ENCODE data around the gene AKR1C4.
"Not testable (repeated sequence)": the region's sequence is repeated elsewhere in the genome, so short reads cannot be mapped to it uniquely, and the experiment has no call there.

The AKR1C4 gene

DNA sequence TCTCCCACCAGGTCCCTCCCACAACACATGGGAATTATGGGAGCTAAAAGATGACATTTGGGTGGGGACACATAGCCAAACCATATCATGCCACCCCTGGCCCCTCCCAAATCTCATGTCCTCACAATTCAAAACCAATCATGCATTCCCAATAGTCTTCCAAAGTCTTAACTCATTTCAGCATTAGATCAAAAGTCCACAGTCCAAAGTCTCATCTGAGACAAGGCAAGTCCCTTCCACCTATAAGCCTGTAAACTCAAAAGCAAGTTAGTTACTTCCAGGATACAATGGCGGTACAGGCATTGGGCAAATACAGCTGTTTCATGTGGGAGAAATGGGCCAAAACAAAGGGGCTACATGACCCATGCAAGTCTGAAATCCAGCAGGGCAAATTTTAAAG is 13.1 kb downstream of the AKR1C4 start:
- DNase-seq, result not testable (repeated sequence)

DNA sequence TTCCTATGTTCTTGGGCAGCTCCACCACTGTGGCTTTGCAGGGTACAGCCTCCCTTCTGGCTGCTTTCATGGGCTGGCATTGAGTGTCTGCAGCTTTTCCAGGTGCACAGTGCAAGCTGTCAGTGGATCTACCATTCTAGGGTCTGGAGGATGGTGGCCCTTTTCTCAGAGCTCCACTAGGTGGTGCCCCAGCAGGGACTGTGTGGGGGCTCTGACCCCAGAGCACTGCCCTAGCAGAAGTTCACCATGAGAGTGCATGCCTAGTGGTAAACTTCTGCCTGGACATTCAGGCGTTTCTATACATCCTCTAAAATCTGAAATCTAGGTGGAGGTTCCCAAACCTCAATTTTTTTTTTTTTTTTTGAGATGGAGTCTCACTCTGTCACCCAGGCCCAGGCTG is 13.6 kb downstream of the AKR1C4 start:
- DNase-seq, result not testable (repeated sequence)

DNA sequence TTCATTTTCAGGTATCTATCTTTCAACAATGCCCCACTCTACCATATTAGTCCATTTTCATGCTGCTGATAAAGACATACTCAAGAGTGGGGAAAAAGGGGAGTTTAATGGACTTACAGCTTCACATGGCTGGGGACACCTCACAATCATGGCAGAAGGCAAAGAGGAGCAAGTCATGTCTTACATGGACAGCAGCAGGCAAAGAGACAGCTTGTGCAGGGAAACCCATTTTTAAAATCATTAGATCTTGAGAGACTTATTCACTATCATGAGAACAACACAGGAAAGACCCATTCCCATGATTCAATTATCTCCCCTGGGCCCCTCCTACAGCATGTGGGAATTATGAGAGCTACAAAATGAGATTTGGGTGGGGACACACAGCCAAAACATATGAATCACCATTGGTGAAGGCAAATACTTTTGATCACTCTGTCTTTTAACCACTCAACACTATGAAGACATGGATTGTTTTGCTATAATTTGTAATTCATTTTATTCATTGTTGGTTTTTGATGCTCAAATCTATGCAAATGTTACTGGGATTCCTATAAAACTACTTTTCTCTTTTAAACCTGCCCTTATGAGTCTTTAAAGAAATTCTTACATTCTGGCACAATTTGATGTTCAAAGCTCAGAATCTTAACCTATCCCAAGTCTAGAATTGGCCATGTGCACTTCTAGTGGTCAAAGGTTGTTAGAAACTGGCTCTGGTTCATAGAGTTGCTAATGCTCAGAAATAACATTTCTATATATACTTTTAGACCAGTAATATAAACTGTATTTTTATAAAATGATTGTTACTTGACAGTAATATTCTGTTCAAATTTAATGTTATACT is 15.3 kb downstream of the AKR1C4 start:
- no peak for DNase-seq

- no peak for DNase-seq
Measured at GRCh38 chr10:5216801-5217200, 20.2 kb downstream of the AKR1C4 start.

GRCh38 chr10:5219262-5219661 is 22.6 kb downstream of the AKR1C4 start:
- no peak for DNase-seq

DNA sequence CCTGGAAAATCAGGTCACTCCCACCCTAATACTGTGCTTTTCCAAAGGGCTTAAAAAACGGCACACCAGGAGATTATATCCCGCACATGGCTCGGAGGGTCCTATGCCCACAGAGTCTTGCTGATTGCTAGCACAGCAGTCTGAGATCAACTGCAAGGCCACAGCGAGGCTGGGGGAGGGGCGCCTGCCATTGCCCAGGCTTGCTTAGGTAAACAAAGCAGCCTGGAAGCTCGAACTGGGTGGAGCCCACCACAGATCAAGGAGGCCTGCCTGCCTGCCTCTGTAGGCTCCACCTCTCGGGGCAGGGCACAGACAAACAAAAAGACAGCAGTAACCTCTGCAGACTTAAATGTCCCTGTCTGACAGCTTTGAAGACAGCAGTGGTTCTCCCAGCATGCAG is 26.3 kb downstream of the AKR1C4 start:
- not testable (repeated sequence) for DNase-seq

DNA sequence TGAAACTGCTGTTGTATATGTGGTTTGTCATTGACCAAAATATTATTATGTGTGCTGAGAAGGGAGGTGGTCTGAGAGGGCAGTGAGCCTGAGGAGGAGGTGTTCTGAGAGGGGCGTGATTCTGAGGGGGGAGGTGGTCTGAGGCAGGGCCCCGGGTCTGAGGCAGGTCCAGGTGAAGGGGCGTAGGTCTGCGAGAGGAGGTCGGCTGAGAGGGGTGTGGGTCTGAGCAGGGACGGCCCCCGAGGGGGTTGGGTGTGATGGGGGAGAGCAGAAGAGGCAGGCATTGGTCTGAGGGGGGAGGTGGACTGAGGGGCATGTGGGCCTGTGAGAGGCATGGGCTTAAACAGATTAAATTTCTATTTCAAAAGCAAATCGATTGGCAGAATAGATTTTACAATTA is 32.4 kb downstream of the AKR1C4 start:
- DNase-seq, result no peak

DNA sequence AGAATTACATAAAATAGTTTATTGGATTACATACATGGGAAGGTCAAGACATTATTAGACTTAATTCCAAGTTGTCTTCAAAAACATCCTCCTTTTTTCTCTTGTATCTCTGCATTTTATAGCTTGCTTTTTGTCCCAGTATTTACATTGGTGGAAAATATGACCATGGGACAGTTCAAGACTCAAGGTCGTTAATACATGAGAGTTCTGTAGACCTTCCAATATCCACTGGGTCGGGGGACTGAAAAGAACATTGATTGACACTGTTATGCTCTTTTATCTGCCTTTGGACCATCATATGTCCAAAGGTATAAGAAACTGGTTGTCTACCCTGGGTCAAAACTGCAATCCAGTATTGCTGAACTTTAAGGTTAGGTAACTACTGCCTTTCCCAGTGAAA is 36.7 kb downstream of the AKR1C4 start:
- DNase-seq, result no peak

DNA sequence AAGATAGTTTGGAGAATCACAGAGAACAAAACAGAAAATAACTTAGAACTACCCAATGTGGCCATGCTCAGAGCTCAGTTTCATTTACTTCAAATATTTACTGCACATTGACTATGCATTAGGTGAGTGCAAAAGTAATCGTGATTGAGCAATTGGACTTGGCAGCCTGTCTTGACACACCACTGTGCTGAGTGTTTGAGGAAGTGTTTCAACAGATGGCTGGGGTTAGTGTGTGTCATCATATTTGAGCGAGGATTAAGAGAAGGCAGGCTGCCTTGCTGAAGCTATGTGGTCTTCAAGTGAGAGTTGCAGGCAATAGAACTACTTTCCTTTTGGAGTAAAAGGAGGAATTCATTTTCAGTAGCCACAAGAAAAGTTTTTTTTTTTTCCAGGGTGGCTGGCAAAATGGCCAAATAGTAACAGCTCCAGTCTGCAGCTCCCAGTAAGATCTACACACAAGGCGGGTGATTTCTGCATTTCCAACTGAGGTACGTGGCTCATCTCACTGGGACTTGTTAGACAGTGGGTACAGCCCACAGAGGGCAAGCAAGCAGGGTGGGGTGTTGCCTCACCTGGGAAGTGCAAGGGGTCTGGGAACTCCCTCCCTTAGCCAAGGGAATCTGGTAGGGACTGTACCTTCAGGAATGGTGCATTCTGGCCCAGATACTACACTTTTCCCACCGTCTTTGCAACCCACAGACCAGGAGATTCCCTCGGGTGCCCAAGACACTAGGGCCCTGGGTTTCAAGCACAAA is 37.6 kb downstream of the AKR1C4 start:
- peak; percentile 16 for DNase-seq

DNA sequence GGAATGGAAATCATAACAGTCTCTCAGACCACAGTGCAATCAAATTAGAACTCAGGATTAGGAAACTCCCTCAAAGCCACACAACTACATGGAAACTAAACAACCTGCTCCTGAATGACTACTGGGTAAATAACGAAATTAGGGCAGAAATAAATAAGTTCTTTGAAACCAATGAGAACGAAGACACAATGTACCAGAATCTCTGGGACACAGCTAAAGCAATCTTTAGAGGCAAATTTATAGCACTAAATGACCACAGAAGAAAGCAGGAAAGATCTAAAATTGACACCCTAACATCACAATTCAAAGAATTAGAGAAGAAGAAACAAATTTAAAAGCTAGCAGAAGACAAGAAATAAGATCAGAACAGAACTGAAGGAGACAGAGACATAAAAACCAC is 40.9 kb downstream of the AKR1C4 start:
- DNase-seq, result not testable (repeated sequence)

- DNase-seq, result no peak
Measured at GRCh38 chr10:5242585-5242984, 45.9 kb downstream of the AKR1C4 start.

DNA sequence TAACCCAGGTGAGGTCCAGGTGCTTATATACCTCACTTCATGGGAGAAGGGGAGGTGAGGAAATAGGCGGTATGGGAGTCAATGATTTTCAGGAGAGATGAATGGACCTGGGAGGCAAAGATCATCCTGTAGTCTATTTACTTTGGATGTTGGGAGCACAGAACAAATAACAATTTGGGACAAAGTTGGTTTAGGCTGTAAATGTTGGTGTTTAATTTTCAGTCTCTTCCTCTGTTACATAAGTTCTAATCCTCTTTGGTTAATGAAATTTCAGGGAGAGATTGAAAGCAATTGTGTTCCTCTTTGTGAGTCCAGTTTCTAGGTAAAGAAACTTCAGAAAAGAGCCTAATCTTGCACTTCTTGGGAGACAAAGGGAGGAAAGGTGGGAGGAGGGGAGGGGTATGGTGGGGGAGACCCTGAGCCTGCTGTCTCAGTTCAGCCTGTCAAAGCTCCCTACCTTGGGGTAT is 46.9 kb downstream of the AKR1C4 start:
- no peak for DNase-seq

- no peak for DNase-seq
Measured at GRCh38 chr10:5252177-5253037, 55.8 kb downstream of the AKR1C4 start.

DNA sequence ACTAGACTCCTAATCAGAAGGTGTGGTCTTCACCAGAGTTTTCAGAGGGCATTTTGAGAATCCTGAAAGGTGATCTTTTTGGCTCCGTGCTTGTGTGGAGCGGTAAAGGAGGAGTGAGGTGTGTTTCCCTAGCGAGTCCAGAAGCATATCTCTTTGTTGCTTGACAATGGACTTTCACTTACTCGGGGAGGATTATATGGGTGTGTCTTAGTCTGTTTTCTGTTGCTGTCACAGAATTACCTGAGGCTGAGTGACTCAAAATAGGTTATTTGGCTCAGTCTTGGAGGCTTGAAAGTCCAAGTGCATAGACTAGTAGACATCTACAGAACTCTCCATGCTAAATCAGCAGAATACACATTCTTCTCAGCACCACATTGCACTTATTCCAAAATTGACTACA is 57.9 kb downstream of the AKR1C4 start:
- no peak for DNase-seq

GRCh38 chr10:5257768-5258167 is 61.1 kb downstream of the AKR1C4 start:
- not testable (repeated sequence) for DNase-seq

GRCh38 chr10:5259132-5259951 is 62.7 kb downstream of the AKR1C4 start:
- no peak for DNase-seq

DNA sequence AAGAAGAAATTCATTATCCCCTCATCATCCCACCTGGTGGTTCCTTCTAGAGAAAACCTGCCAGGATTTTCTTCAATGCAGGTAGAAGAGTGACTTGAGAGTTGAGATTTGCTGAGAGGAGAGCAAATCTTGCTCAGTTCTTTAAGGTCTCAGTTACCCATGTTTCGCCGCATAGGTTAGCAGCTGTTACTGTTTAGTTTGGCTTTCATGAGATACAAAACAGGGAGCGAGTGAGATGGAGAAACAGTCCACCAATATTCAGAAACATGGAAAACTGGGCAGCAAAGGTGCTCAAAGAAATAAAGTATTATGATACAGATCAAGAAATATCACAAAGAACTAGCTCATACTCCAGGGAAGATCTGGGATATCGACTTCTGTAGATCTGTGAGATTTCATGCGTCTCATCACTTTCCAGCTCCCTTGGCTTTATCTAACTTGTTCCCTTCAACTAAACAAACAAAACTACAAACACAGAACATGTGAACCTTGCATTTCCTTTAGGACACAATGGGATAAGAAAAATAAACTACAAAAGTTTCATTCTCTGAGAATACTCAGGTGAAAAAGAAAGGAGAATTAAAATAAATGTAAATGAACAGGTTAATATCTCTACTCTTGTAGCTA is 63.4 kb downstream of the AKR1C4 start:
- no peak for DNase-seq

GRCh38 chr10:5260828-5261227 is 64.2 kb downstream of the AKR1C4 start:
- no peak for DNase-seq

GRCh38 chr10:5265139-5265538 is 68.5 kb downstream of the AKR1C4 start:
- no peak for DNase-seq

DNA sequence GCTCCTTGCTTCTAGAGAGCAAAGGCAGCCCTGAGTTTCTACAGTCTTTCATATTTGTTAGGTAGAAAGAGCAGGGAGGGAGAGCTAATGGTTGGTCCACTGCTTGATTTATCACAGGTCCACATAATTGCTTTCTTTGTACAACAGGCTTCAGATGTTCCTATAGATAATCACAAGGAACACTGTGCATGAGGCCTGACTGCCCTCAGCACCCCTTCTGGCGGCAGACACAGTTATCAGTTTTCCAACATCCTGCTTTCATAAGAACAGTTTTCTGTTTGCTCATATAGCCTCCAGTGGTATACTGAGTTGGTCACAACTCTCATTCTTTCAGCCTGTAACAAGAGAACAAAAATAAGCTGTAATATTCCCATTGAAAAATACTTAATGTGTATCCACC is 69.7 kb downstream of the AKR1C4 start:
- DNase-seq, result no peak

DNA sequence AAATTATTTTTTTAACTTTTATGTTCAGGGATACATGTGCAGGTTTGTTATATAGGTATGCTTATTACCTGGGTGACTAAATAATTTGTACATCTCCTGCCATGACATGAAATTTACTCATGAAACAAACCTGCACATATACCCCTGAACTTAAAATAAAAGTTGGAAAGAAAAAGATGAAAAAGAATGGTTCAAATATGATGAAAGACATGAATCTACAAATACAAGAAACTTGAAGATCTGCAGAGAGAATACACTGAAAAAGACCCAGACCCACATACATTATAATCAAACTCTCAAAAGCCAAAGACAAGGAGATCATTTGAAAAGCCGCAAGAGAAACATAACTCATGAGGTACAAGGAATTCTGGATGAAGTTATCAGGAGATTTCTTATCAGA is 70.2 kb downstream of the AKR1C4 start:
- DNase-seq, result no peak

- DNase-seq, result no peak
Measured at GRCh38 chr10:5268234-5268633, 71.6 kb downstream of the AKR1C4 start.
